Subcutaneous adipose tissue (tissue), 4 donors: ENCODE results near the gene ABCG1. TPM values are rescaled to one million over a fixed set of nuclear protein-coding genes. Genes with fewer than 3 reads are reported as not detected.

Source experiments
- total RNA-seq, 4 donors: library from RNA; depleted of rRNA; stranded (reverse); fragments of >200 nt; gene quantifications; one replicate each; pipeline ENCODE4 v1.1.0, GENCODE V29; 2016
- TF ChIP-seq, protein P1 (sequence below): fragments of 450-650 bp; IDR thresholded peaks from one replicate; pipeline ENCODE4 v1.5.1; 2016; ENCODE audit warnings: low read depth, mild to moderate bottlenecking, control low read depth, antibody characterized with exemption, moderate library complexity

The ABCG1 gene
- total RNA-seq, 4 donors from 2014 or later, result 8.6 to 34.7 (median 15.8) TPM

GRCh38 chr21:42230636-42231035 lies 11.7 kb downstream of the ABCG1 start:
- TF ChIP-seq, protein P1, sequence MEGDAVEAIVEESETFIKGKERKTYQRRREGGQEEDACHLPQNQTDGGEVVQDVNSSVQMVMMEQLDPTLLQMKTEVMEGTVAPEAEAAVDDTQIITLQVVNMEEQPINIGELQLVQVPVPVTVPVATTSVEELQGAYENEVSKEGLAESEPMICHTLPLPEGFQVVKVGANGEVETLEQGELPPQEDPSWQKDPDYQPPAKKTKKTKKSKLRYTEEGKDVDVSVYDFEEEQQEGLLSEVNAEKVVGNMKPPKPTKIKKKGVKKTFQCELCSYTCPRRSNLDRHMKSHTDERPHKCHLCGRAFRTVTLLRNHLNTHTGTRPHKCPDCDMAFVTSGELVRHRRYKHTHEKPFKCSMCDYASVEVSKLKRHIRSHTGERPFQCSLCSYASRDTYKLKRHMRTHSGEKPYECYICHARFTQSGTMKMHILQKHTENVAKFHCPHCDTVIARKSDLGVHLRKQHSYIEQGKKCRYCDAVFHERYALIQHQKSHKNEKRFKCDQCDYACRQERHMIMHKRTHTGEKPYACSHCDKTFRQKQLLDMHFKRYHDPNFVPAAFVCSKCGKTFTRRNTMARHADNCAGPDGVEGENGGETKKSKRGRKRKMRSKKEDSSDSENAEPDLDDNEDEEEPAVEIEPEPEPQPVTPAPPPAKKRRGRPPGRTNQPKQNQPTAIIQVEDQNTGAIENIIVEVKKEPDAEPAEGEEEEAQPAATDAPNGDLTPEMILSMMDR, result no peak

GRCh38 chr21:42231756-42232155 lies 12.8 kb downstream of the ABCG1 start:
- TF ChIP-seq, protein P1, result no peak

DNA sequence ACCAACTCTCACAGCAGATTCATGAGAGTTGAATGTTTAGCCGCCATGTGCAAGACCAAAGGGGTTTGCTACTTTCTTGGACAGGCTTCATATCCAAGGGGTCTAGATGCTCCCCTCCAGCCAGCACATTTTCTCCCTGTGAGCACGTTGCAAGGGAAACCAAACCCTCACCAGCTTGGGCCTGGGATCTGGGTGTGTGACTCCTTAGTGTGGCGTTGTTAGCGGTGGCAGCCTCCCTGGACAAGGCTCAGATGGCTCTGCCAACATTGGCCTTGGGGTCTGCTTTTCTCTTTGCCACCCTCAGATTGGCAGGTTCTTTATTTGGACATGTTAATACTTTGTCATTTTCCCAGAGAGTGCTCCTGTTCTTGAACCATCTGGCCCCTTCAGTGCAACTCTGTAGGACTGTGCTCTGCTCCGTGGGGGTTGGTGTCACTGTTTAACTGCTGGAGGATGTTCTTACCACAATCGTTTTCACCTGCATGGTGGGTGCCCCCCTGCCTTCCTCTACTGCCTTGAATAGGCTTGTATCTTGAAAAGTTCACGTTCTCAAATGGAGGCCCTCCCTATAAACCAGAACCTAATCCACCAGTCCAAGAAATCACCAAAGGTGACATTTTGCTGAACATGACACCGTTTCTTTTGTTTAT lies 13.4 kb downstream of the ABCG1 start:
- TF ChIP-seq, protein P1, result no peak

- TF ChIP-seq, protein P1, result no peak
Observed at GRCh38 chr21:42233067-42233961, 14.4 kb downstream of the ABCG1 start.

- TF ChIP-seq, protein P1, result no peak
Observed at GRCh38 chr21:42234041-42234440, 15.1 kb downstream of the ABCG1 start.

DNA sequence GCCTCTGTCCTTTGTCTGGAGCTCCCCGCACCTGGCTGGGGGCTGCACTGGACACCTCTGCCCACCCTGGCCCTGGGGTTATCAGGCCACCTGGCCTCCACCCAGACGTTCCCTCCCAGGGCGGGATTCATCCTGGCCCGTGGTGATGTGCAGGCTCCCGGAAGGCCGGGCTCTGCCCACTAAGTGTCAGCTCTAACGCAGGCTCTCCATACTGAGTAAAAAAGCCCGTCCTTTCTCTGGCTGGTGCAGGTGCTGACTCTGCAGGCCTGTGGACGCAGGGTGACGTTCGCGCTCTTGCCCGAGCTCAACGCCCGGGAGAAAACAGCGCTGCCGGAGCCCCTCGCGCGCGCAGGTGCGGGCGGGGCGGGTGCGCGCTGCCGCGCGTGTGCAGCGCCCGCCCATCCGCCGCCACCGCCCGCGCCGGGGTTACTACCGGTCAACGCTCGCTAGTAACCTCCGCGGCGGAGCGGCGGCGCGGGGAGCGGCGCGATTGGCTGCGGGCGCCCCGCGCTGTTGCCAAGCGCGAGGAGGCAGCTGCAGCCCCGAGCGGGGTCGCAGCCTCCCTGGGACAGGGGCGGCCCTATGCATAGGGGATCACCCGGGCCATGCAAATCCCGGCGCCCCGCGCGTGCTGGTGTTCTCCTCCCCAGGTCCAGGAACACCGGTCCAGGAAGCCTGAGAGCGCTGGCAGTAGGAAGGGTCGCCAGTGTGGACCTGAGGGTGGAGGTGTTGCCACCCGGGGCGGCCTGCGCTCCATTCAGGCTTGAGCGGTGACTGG lies 15.7 kb downstream of the ABCG1 start:
- TF ChIP-seq, protein P1, result no peak

- TF ChIP-seq, protein P1, result no peak
Observed at GRCh38 chr21:42235593-42235992, 16.7 kb downstream of the ABCG1 start.
